WERI-Rb-1 (cell line): Measurements from ENCODE around the gene MTERF4.

Experiments used
- DNase-seq: peaks from one replicate; pipeline ENCODE4 v3.0.0-alpha.2; 2020
- H3K27ac ChIP-seq: fragments of 250-450 bp; sonication (Bioruptor Pico); 2 replicates; pipeline ENCODE4 v1.5.1; 2020; ENCODE audit warnings: mild to moderate bottlenecking, moderate library complexity
- H3K27me3 ChIP-seq: fragments of 250-450 bp; sonication (Bioruptor Pico); 2 replicates; pipeline ENCODE4 v1.5.1; 2021; ENCODE audit warnings: mild to moderate bottlenecking, low read depth, moderate library complexity; ENCODE audit not compliant: insufficient read depth, severe bottlenecking
- H3K36me3 ChIP-seq: fragments of 250-450 bp; sonication (Bioruptor Pico); 2 replicates; pipeline ENCODE4 v1.5.1; 2020; ENCODE audit warnings: mild to moderate bottlenecking, moderate library complexity
- H3K4me3 ChIP-seq: 2 replicates; pipeline ENCODE4 v1.5.1; 2011; ENCODE audit warnings: low read depth, mild to moderate bottlenecking, control low read depth, low read length
- H3K9me3 ChIP-seq: fragments of 250-450 bp; sonication (Bioruptor Pico); 2 replicates; pipeline ENCODE4 v1.5.1; 2021; ENCODE audit warnings: mild to moderate bottlenecking, moderate library complexity; ENCODE audit not compliant: severe bottlenecking
- CTCF ChIP-seq: IDR thresholded peaks from 2 replicates; pipeline ENCODE4 v1.5.1; 2011; ENCODE audit warnings: low read depth, mild to moderate bottlenecking, control low read depth, inconsistent platforms, low read length

MTERF4 gene

GRCh38 chr2:241062389-241063092 is 39.5 kb downstream of the MTERF4 start:
- Histone ChIP-seq H3K4me3 (no peak overlapping the region), H3K27me3 (no peaks in the 10 kb centered on the region), H3K27ac (no peak overlapping the region), H3K9me3 (no peaks in the 10 kb centered on the region), H3K36me3 (no peaks in the 10 kb centered on the region)
- DNase-seq = no peak
- no peak for TF ChIP-seq CTCF

- no peak overlapping the region for H3K27ac ChIP-seq
- DNase-seq = no peak
- no peaks in the 10 kb centered on the region for H3K27me3 ChIP-seq
- no peaks in the 10 kb centered on the region for H3K9me3 ChIP-seq
- no peaks in the 10 kb centered on the region for H3K36me3 ChIP-seq
- no peak overlapping the region for H3K4me3 ChIP-seq
- no peak for TF ChIP-seq CTCF
Observed at GRCh38 chr2:241061275-241061674, 40.8 kb downstream of the MTERF4 start.

- no peak for DNase-seq
- no peak overlapping the region for H3K27ac ChIP-seq
Observed at GRCh38 chr2:241053576-241054251, 48.4 kb downstream of the MTERF4 start.

GRCh38 chr2:241052677-241053360 is 49.3 kb downstream of the MTERF4 start:
- H3K27me3 ChIP-seq = no peaks in the 10 kb centered on the region
- H3K9me3 ChIP-seq = no peaks in the 10 kb centered on the region
- peak; percentile 6 for DNase-seq
- no peaks in the 10 kb centered on the region for H3K36me3 ChIP-seq
- no peak overlapping the region for H3K27ac ChIP-seq
- TF ChIP-seq CTCF = no peak
- no peak overlapping the region for H3K4me3 ChIP-seq

More at GRCh38 chr2:241053576-241054251, 48.4 kb downstream of the MTERF4 start:
- no peaks in the 10 kb centered on the region for H3K27me3 ChIP-seq
- no peaks in the 10 kb centered on the region for H3K9me3 ChIP-seq
- no peak overlapping the region for H3K4me3 ChIP-seq
- H3K36me3 ChIP-seq = no peaks in the 10 kb centered on the region
- TF ChIP-seq CTCF = no peak

GRCh38 chr2:241051578-241052487 is 50.3 kb downstream of the MTERF4 start:
- Histone ChIP-seq H3K9me3 (no peaks in the 10 kb centered on the region), H3K36me3 (no peaks in the 10 kb centered on the region), H3K27ac (no peak overlapping the region), H3K4me3 (no peak overlapping the region), H3K27me3 (no peaks in the 10 kb centered on the region)
- TF ChIP-seq CTCF = no peak
- DNase-seq = no peak
